Anterior cingulate cortex (tissue), 58 donors: Measurements from ENCODE around the gene SLC44A2.
"Not testable (repeated sequence)": the region's sequence is repeated elsewhere in the genome, so short reads cannot be mapped to it uniquely, and the experiment has no call there.

Experiments
- DNase-seq, 58 donors: peaks; one replicate each; lab custom pipeline; 2025; lab: John Stamatoyannopoulos, UW

SLC44A2 gene

GRCh38 chr19:10675214-10675613 lies 49.9 kb downstream of the SLC44A2 start:
- DNase-seq = not testable (repeated sequence)

DNA sequence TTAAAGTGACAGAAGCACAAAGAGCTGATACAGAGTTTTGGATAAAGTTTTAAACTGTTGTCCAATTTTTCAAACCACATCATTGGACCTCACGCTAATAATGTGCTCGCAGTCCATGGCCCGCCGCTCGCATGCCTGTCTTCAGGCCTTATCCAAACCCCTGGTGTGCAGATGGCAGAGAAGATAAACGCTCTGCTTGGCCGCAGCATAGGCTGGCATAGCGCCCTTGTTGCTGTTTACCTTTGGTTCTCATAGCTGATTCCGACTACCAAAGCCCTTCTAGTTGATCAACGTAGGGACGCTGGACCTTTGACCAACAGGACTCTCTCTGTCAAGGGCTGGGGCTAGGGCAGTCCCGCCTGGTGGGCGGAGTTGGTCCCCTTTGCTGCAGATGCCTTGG lies 52.4 kb downstream of the SLC44A2 start:
- no peak for DNase-seq

GRCh38 chr19:10678813-10679212 lies 53.5 kb downstream of the SLC44A2 start:
- no peak for DNase-seq

DNA sequence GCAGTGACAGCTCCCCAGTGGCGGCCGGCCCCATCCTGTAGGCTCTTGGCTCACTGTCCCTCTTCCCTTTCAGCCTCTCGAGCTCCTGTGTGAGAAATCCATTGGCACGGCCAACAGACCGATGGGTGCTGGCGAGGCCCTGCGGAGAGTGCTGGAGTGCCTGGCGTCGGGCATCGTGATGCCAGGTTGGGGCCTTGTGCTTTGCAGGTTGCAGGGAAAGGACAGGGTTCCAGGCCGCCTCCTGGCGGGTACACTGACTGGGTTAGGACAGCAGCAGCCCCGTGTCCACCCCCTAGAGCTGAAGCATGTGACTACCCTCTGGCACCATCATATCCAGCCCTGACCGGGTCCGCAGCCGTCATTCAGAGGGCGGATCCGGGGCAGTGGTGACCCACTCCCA lies 54.4 kb downstream of the SLC44A2 start:
- DNase-seq = no peak

DNA sequence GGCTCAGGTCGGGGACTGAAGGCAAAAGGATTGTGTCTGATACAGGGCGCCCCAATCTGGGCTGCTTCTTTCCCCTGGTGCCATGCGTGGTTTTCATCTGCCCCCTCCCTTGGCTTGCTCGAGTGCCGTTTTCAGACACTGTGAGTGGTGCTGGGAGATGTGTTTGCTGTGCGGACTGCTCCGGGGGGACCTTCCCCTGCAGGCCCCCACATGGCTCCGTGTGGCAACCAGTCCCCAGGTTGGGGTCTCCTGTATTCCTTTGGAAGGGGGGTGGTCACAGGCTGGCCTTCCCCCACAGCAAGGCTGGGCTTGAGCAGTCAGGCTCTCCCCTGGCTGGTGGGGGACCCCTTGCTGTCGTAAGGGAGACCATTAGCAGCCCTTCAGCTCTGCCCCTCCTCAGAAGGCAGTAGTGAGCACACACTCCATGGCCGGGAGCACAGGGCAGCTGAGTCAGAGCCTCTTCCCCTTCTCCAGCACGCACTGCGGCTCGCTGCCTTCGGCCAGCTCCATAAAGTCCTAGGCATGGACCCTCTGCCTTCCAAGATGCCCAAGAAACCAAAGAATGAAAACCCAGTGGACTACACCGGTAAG lies 55.3 kb downstream of the SLC44A2 start:
- no peak for DNase-seq

- DNase-seq = no peak
These were observed 56.3 kb downstream of the SLC44A2 start for GRCh38 chr19:10681658-10682057.

DNA sequence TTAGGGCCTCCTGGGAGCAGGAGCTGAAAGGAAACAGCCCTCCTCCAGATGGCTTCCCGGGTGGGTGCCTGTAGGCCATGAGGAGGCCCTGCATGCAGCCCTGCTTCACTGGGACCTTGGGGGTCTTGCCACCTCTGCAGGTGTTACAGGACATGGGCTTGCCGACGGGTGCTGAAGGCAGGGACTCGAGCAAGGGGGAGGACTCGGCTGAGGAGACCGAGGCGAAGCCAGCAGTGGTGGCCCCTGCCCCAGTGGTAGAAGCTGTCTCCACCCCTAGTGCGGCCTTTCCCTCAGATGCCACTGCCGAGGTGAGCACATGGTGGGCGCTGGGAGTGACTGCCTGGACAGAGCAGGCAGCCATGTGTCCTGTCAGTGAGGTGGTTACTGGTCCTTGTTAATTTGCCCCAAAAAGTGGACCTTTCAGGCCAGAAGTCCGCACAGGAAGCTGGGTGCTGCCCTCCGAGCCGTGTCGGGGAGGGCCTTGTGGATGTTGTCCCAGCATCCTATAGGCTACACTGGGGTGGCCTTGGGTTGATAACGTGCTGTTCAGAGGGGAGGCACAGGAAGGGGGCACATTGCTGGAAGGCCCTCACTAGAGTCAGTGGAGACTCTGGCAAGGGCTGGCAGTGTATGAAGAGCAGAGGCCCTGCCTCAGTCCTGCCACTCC lies 57.2 kb downstream of the SLC44A2 start:
- DNase-seq = no peak

DNA sequence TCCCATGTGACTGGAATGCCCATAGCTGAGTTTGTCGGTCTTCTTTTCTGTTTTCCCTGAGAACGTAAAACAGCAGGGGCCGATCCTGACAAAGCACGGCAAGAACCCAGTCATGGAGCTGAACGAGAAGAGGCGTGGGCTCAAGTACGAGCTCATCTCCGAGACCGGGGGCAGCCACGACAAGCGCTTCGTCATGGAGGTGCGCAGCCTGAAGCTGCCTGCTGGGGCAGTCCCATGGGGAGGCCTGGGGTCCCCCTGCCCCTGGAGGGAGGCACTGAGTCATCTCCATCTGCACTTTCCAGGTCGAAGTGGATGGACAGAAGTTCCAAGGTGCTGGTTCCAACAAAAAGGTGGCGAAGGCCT lies 57.7 kb downstream of the SLC44A2 start:
- DNase-seq = no peak

DNA sequence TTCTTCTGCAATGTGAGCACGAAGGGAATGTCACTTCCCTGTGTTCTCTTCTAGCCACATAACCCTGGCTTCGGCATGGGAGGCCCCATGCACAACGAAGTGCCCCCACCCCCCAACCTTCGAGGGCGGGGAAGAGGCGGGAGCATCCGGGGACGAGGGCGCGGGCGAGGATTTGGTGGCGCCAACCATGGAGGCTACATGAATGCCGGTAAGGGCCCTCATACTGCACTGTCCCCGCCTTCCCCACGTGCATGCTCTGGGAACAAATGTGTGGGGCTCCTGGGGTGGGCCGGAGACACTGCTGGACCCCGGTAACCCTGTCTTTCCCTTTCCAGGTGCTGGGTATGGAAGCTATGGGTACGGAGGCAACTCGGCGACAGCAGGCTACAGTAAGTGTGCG lies 58.2 kb downstream of the SLC44A2 start:
- DNase-seq = no peak

- peak in 40 of 58 donors; percentile 2 to 76 (median 33) for DNase-seq
These were observed 59.9 kb downstream of the SLC44A2 start for GRCh38 chr19:10685210-10685609.

- peak in 1 of 58 donors; percentile 10 for DNase-seq
These were observed 60.8 kb downstream of the SLC44A2 start for GRCh38 chr19:10686193-10686592.

- peak in 56 of 58 donors; percentile 12 to 85 (median 66) for DNase-seq
These were observed 61.5 kb downstream of the SLC44A2 start for GRCh38 chr19:10686661-10687517.

DNA sequence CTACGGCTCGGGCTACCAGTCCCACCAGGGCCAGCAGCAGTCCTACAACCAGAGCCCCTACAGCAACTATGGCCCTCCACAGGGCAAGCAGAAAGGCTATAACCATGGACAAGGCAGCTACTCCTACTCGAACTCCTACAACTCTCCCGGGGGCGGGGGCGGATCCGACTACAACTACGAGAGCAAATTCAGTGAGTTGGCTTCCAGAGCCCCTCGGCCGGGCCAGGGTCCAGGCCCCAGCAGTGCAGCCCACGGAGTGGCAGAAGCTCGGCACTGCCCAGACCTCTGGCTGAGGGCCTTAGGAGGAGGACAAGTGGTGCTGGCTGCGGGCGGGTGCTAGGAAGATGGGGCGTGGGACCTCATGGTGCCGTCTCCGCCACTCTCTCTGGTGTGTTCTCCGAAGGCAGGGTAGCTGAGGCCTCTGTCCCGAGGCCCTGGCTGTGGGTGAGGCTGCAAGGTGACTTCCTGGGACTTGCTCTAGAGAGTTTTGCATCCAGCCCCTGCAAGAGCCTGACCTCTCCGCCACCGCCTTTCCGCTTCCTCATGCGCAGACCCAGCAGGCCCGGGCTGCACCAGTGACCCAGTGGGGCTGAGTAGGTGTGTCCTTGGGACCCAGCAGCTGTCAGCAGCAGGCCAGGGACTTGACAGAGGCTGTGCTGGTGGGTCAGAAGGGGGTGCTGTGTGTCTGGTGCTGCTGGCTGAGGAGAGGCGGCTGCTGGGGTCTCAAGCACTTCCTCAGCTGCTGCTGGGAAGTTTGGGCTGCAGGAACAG lies 62.4 kb downstream of the SLC44A2 start:
- no peak for DNase-seq

GRCh38 chr19:10688545-10689280 lies 63.4 kb downstream of the SLC44A2 start:
- DNase-seq = no peak

- peak in 5 of 58 donors; percentile 4 to 29 (median 9) for DNase-seq
These were observed 65.0 kb downstream of the SLC44A2 start for GRCh38 chr19:10690341-10690781.

DNA sequence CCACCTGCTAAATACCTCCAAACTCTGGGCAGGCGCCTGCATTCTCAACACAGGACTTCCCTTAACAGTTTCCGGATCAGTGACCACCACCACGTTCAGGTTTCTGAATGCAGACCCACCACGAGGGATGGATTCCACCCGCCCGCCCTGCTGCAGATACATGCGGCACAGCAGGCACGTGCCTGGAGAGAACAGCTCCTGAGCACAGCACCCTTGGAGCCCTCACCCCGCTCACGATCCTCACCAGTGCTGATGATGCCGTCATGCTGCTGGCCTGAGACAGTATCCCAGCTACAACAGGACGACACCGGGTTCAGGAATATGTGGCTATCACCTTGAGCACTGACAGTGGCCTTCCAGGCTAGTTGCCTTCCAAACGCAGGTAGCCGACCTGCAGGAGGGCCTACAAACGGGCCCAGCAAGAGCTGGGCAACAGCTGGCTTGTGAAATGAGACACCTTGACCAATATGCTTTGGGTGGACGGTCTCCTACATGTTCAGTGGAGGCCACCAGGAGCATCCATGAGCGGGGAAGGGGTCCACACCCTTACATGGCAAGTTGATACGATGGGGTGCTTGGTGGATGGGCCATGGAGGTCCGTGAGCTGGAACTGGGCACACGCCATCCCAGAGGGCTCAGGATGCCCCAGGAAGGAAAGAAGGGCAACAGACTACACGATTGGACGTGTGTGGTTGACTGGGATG lies 66.0 kb downstream of the SLC44A2 start:
- no peak for DNase-seq

GRCh38 chr19:10691883-10692282 lies 66.5 kb downstream of the SLC44A2 start:
- no peak for DNase-seq

DNA sequence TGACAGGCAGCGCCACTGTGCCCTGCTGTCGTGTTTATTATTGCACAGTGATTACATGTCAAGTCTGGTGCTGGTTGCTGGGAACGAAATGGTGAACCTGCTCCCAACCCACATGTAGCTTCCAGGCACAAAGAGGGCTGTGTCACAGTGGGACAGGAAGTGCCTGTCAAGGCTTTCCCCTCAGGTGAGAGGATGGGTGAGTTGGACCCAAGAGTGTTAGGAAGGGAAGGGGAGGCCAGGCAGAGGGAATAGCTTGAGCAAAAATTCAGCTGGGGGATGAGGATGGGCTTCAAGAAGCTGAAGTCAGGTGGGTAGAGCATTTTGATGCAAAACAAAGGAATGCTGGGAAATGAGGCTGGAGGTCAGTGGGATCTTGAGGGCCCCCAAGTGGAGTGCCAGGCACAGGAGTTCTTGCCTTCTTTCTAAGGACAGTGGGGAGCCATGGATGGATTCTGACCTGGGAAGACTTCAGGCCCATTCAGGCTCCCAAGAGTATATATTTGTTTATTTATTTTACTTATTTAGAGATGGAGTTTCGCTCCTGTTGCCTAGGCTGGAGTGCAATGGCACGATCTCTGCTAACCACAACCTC lies 67.4 kb downstream of the SLC44A2 start:
- DNase-seq = no peak
